ENCODE data around the gene NCLN. TPM values are rescaled to one million over a fixed set of nuclear protein-coding genes. Genes with fewer than 3 reads are reported as not detected.

Gene NCLN
- total and polyA plus RNA-seq, 3 donors from 2014 or later, result 50.2 to 65.5 (median 65.3) TPM

DNA sequence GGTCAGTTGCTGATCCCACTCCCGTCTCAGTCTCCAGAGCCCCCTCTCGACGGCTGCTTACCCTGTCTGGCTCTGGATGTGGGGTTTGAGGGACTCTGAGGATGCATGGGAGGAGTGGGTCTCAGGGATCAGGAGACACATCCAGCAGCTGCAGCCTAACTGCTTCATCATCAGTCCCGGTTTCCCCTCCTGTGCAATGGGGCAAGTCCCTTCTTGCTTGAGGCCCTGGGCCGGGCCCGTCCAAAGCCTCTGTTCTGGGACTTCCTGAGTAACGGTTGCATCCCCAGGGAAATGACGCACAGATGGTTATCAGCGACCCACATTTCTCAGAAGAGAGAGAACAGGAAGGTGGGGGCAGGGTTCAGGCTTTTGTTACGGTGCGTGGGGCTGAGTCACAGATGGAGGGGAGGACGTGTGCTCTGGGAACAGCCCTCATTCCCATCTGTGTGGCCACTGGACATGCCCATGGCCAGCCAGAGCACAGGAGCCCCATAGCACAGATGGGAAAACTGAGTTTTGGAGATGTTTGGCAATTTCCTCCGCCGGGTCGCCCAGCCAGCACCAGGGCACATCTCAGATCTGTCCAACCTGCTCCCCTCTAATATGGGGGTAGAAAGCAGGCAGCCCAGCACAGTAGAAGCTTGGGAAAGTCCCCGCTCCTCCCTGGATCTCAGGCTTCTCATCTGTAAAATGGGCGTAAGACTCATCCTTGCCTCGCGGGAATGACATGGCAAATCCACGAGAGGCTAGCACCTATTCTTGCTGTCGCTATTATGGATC lies 30.6 kb upstream of the NCLN start:
- Histone ChIP-seq H3K4me1 (no peaks in the 10 kb centered on the region), H3K36me3 (ENCODE audit: low read depth, missing control alignments) (no peaks in the 10 kb centered on the region), H3K9me3 (no peaks in the 10 kb centered on the region), H3K4me3 (no peak overlapping the region), H3K27ac (no peak overlapping the region), H3K27me3 (no peaks in the 10 kb centered on the region)
- DNase-seq, result peak; percentile 49
- intact Hi-C loops (cut with DNase I; ENCODE audit: low total_unique reads), result no loop called here
- TF ChIP-seq POLR2A (IDR thresholded peaks at IDR 0.05), result no peak
- TF ChIP-seq, protein P1, sequence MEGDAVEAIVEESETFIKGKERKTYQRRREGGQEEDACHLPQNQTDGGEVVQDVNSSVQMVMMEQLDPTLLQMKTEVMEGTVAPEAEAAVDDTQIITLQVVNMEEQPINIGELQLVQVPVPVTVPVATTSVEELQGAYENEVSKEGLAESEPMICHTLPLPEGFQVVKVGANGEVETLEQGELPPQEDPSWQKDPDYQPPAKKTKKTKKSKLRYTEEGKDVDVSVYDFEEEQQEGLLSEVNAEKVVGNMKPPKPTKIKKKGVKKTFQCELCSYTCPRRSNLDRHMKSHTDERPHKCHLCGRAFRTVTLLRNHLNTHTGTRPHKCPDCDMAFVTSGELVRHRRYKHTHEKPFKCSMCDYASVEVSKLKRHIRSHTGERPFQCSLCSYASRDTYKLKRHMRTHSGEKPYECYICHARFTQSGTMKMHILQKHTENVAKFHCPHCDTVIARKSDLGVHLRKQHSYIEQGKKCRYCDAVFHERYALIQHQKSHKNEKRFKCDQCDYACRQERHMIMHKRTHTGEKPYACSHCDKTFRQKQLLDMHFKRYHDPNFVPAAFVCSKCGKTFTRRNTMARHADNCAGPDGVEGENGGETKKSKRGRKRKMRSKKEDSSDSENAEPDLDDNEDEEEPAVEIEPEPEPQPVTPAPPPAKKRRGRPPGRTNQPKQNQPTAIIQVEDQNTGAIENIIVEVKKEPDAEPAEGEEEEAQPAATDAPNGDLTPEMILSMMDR (IDR thresholded peaks at IDR 0.05), result no peak
- 65 to 72% methylated on average over 17 to 21 of the region's 21 CpGs for WGBS, 2 donors

DNA sequence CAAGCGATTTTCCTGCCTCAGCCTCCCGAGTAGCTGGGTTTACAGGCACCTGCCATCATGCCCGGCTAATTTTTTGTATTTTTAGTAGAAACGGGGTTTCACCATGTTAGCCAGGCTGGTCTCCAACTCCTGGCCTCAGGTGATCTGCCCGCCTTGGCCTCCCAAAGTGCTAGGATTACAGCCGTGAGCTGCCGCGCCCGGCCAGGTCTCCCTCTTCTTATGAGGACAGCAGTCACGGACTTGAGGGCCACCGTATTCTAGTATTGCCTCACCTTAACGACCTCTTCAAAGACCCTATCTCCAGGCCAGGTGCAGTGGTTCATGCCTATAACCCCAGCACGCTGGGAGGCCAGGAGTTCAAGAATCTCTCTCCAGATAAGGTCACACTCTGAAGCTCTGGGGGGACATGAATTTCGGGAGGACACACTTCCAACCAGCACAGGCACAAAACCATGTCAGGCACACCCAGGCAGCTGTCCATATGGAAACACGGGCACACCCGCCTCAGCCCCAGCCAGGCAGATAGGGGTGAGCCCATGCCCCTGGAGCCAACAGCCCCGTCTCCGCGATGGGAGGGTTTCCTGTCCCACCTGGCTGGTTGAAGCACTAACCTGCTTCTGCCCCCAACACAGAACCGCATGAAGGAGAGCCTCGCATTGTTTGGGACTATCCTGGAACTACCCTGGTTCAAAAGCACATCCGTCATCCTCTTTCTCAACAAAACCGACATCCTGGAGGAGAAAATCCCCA lies 28.5 kb upstream of the NCLN start:
- DNase-seq, result no peak
- 83 to 88% methylated on average over 21 to 23 of the region's 23 CpGs for WGBS, 2 donors
- H3K27ac ChIP-seq, result no peak overlapping the region
- H3K36me3 ChIP-seq (ENCODE audit: low read depth, missing control alignments), result no peaks in the 10 kb centered on the region
- no peak overlapping the region for H3K4me3 ChIP-seq
- H3K9me3 ChIP-seq, result no peaks in the 10 kb centered on the region
- intact Hi-C loops (cut with DNase I; ENCODE audit: low total_unique reads), result no loop called here
- H3K27me3 ChIP-seq, result no peaks in the 10 kb centered on the region
- H3K4me1 ChIP-seq, result no peaks in the 10 kb centered on the region
- TF ChIP-seq POLR2A (IDR thresholded peaks at IDR 0.05), result no peak
- TF ChIP-seq, protein P1 (IDR thresholded peaks at IDR 0.05), result no peak

DNA sequence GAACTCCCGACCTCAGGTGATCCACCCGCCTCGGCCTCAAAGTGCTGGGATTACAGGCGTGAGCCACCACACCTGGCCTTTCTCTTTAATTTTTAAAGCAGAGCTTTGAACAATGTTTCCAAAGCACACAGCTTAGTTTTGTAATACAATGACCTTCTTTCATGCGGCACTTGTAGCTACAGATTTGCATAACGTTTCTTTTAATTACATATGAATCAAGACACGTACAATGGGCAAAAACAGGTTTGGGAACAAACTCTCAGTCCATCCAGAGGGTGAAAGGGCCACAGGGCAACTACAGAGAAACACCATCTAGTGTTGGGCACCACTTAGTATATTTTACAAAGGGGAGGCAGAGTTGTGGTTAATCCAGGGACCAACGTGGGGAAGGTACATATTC lies 26.2 kb upstream of the NCLN start:
- intact Hi-C loops (cut with DNase I; ENCODE audit: low total_unique reads), result no loop called here
- TF ChIP-seq, protein P1 (IDR thresholded peaks at IDR 0.05), result no peak
- TF ChIP-seq POLR2A (IDR thresholded peaks at IDR 0.05), result no peak
- H3K4me1 ChIP-seq, result peaks cover 4% of the 10 kb centered on the region
- H3K27ac ChIP-seq, result no peak overlapping the region
- H3K9me3 ChIP-seq, result no peaks in the 10 kb centered on the region
- WGBS, 2 donors, result 63 to 64% methylated on average over 8 of the region's 8 CpGs
- DNase-seq, result no peak
- no peak overlapping the region for H3K4me3 ChIP-seq
- H3K27me3 ChIP-seq, result no peaks in the 10 kb centered on the region
- H3K36me3 ChIP-seq (ENCODE audit: low read depth, missing control alignments), result no peaks in the 10 kb centered on the region

DNA sequence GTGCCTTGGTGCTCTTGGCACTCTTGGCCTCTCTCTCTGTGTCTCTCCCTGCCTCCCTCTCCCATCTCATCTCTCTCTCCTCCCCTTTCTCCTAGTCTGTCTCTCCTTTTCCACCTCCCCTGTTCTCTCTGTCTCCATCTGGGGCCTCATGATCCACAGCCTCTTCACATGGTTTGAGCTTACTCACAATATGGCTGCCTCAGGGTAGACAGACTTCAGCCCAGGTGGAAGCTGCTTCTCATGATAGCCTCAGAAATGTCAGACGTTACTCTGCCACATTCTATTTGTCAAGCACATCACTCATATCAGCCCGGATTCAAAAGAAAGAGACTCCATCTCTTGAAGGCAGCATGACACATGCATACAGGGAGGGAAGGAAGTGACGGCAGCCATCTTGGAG lies 25.5 kb upstream of the NCLN start:
- Histone ChIP-seq H3K4me1 (peaks cover 4% of the 10 kb centered on the region), H3K4me3 (no peak overlapping the region), H3K27ac (no peak overlapping the region), H3K9me3 (no peaks in the 10 kb centered on the region), H3K36me3 (ENCODE audit: low read depth, missing control alignments) (no peaks in the 10 kb centered on the region), H3K27me3 (no peaks in the 10 kb centered on the region)
- intact Hi-C loops (cut with DNase I; ENCODE audit: low total_unique reads), result loop anchor here (10.0 kb wide), 1 partner anchor 85 kb away; no protein-coding TSS in a partner anchor
- WGBS, 2 donors, result 72 to 96% methylated on average over 3 of the region's 3 CpGs
- TF ChIP-seq, protein P1 (IDR thresholded peaks at IDR 0.05), result no peak
- TF ChIP-seq POLR2A (IDR thresholded peaks at IDR 0.05), result no peak
- DNase-seq, result no peak

Measured in testis (tissue), 3 donors.